Esophagus squamous epithelium (tissue), 4 donors: ENCODE results near the gene CD163.

Source experiments
- POLR2A ChIP-seq, 4 donors: fragments of 450-650 bp; IDR thresholded peaks; one replicate each; pipeline ENCODE4 v1.6.1; 2017; ENCODE audit warnings: antibody characterized with exemption in 4 of 4, mild to moderate bottlenecking in 4 of 4, moderate library complexity in 3 of 4
- TF ChIP-seq, protein P1 (sequence below), 6 experiments: fragments of 450-650 bp in 4 of 6; fragments of 200-600 bp in 2 of 6; sonication (generic) in 2 of 6; IDR thresholded peaks; one replicate each; pipeline ENCODE4 v1.5.1; 2016 to 2019; ENCODE audit warnings: antibody characterized with exemption in 6 of 6, mild to moderate bottlenecking in 4 of 6, moderate library complexity in 4 of 6

GRCh38 chr12:7472060-7472459 is 31.5 kb downstream of the CD163 start:
- no peak for TF ChIP-seq POLR2A (IDR thresholded peaks at IDR 0.05)
- TF ChIP-seq, protein P1, sequence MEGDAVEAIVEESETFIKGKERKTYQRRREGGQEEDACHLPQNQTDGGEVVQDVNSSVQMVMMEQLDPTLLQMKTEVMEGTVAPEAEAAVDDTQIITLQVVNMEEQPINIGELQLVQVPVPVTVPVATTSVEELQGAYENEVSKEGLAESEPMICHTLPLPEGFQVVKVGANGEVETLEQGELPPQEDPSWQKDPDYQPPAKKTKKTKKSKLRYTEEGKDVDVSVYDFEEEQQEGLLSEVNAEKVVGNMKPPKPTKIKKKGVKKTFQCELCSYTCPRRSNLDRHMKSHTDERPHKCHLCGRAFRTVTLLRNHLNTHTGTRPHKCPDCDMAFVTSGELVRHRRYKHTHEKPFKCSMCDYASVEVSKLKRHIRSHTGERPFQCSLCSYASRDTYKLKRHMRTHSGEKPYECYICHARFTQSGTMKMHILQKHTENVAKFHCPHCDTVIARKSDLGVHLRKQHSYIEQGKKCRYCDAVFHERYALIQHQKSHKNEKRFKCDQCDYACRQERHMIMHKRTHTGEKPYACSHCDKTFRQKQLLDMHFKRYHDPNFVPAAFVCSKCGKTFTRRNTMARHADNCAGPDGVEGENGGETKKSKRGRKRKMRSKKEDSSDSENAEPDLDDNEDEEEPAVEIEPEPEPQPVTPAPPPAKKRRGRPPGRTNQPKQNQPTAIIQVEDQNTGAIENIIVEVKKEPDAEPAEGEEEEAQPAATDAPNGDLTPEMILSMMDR (IDR thresholded peaks at IDR 0.05), result no peak
